Activated CD4-positive, alpha-beta T cell treated with anti-CD3 and anti-CD28 coated beads, Interleukin-2, Interleukin-4, amounts not matched to agents 100 ng/mL and 50 ng/mL, durations not matched to agents 16 hours and 8 hours (primary cell): ENCODE measurements around the gene TRMT61A.
A peak's percentile ranks its signal among the peaks of the same experiment; 100 is the strongest.

Experiments used
- DNase-seq: peaks from one replicate; pipeline ENCODE4 v3.0.0-alpha.2; 2020; ENCODE audit warnings: low spot score

TRMT61A gene

DNA sequence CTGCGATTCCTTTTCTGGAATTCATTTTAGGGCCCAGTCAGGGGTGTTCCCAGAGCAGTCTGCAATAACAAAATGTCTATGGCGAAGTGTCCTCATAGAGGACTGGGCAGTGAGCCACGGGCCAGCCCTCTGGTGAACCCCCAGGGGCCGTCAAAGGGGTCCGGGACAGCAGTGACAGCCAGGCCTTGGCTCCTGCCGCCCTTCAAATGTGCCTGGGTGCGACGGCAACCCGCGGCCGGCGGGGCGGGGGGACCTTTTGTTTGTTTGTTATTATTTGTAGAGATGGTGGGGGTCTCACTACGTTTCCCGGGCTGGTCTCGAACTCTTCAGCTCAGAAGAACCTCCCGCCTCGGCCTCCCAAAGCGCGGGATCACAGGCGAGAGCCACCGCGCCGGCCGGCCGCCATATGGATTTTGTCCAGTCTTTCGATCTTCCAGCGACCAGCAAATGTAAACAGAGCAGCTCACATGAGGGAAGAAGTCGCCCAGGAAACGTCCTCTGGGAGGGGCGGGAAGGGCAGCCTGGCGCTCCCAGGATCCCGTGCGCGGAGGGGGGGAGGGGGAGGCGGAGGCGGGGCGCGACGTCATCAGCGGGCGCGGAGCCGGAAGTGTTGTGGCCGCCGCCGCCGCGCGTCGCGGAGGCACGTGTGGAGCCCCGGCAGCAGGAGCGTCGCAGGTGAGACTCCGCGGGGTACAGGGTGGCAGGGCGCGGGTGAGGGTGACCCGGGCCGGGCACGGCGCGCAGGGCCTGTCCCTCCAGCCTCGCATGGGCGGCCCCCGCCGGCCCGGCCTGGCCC is at the start of gene TRMT61A:
Gene TRMT61A, plus strand, starts transcription at position 610 of the 796 bp plus-strand sequence. CDS start 783 bp downstream, outside the sequence.
- DNase-seq, result peak; percentile 73

DNA sequence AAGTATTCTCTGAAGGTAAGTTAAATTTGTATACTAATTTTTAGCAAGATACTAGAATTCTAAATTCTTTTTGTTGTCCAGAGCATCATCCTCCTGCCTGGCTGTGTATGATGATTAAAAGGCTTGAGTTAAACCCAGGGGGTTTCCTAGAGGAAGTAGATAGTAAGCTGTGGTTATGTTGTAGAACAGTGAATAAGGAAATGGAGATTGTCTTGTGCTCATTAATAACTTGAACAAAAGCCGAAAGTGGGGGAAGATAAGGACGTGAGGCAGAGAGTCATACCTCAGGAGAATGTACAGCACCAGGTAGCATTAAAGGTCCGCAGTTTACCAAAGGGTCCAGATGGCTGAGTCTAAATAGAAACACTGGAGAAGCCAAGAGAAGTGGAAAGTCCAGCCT is 48.4 kb upstream of the TRMT61A start:
- peak; percentile 25 for DNase-seq

DNA sequence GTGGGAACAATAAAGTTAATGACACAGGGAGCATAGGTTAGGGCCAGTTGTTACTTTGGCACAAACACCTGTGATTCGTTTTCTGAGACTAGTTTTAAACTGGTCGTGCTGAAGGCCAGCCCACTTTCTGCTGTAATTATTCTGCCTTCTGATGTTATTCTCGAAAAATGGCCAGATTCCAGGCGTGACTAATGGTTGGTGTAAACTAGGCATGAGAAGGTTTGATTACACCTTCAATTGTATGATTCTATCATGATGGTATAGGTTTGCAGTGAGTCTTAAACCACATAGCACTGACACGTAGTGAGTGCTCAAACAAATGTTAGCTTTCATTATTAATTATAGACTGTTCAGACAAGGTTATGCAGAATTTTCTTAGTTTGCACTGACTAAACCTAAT is 45.4 kb upstream of the TRMT61A start:
- DNase-seq, result no peak

DNA sequence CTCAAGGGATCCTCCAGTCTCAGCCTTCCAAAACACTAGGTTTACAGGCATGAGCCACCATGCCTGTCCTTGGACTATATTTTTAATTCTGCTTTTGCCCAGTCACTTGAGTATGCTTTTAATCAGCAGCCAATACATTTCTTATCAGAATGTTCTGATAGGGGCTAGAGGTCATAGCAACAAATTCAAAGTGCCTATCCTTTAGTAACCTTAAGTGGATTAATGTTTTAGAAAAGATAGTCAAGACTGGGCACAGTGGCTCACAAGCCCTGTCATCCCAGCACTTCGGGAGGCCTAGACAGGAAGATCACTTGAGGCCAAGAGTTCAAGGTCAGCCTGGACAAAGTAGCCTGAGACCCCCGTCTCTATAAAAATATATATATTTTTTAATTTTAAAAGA is 43.5 kb upstream of the TRMT61A start:
- no peak for DNase-seq

DNA sequence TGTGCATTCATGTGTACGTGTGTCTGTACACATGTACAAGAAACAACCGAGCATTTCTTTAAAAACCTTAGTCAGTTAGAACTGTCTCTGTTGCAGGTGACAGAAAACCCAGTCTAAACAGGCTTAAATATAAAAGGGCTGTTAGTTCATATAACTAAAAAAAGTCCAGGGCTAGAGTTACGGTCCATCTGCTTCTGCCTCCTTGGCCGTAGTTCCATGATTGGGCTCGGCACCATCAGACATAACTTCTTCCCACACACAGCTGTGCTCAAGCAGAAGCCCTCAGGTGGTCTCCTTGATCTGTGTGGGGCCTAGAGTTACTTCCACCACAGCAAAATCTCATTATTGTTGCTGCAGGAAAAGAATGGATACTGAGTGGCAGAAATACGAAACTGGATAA is 40.9 kb upstream of the TRMT61A start:
- DNase-seq, result no peak

DNA sequence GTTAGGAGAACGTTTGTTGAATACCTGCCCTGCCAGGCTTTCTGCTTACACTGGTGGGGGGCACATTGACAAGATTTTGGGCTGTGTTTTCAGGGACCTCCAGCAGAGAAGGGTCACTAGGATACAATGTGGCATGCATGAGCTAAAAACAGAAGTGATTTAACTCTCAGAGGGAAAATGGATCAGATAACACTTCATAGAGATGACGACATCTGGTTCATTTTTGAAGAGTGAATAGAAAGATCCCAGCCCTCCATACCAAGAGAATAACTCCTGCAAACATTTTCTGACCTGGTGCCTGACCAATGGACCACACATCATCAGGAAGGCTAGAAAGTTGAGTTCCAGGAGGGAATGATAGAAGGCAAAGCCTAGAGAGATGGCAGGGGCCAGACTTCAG is 40.0 kb upstream of the TRMT61A start:
- DNase-seq, result no peak

DNA sequence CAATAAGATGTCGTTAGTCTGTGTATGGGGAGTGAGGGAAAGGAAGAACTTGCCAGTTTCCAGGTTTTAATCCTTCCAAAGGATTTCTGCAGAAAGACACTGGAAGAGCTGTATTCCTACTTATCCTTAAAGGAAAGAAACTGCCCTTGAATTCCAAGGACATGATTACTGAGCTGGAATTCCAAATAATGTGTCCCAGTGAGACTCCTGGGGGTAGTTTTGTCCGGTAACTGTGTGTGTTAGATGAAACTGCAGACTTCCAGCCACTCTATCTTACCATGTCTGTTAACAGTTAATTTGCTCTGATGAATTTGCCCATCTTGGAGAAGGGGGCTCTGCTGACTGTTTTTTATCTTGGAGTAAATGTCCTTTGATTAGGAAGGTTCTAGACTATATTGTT is 39.4 kb upstream of the TRMT61A start:
- no peak for DNase-seq

DNA sequence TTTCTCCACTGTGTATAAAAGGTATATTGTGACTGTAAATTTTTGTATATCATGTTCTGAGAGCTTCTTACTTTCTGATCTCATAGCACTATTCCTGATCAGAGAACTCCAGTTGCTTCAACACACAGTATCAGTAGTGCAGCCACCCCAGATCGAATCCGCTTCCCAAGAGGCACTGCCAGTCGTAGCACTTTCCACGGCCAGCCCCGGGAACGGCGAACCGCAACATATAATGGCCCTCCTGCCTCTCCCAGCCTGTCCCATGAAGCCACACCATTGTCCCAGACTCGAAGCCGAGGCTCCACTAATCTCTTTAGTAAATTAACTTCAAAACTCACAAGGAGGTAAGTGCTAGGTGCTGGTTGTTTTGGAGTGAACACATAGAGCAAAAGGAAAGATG is 37.3 kb upstream of the TRMT61A start:
- DNase-seq, result no peak

DNA sequence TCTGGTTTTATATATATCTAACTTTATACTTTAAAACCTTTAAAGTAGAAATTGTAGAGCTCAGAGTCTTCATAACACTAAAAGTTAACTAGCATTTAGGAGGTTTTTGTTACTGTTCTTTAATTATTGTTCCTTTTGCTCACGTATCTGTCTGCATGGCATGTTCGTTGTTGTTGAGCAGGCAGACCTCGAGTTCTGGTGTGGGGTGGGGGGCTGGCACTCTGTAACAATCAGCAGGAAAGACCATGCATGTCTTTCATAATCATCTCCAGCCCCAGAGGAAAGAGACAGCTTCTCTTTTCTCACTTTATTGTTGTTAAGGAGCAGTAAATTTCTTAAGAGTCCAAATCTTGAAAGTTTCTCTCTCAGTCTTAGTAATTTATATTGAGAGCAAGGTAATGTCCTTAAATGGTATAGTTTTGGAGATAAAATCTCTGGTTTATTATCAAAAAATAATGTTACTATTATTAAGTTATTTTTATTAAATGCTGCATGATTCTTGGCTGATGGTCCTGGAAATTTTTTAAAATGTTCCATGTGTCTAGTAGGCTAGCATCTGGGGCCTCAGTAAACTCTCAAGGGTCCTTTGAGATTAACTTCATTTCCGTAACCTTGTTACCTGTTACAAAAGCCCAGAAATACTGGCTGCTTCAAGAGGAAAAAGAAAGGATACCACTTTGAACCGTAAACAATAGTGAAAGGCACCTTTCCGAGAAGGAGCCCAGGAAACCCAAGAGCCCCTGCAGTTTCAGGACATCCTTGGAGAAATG is 36.7 kb upstream of the TRMT61A start:
- DNase-seq, result no peak

DNA sequence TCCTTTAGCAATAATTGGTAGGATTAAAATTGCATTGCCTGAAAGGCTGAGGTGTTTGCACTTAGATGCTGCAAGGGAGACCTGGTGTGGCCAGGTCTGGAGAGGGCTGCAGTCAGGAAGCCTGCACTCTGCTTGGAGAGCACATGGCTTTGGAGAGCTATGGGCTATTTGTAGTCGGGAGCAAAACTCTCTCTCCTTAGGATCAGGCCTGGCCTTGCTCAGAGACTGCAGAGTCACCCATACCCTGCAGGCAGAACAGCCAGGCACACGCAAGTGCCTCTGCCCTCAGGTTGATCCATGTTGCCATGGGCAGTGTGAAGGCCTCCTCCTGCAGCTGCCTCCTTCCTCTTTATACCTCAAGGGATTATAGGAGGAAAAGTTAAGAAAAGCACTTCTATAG is 33.1 kb upstream of the TRMT61A start:
- DNase-seq, result no peak

DNA sequence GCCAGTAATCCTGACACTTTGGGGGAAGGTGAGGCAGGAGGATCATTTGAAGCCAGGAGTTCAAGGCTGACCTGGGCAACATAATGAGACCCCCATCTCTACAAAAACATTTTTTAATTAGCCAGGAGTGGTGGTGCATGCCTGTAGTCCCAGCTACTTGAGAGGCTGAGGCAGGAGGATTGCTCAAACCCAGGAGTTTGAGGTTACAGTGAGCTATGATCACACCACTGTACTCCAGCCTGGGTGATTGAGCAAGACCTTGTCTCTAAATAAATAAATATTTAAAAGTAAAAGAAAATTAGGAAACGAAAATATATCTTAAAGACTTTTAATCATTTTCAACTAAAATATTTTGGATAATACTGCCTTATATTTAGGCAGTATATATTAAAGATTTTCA is 32.2 kb upstream of the TRMT61A start:
- DNase-seq, result no peak

DNA sequence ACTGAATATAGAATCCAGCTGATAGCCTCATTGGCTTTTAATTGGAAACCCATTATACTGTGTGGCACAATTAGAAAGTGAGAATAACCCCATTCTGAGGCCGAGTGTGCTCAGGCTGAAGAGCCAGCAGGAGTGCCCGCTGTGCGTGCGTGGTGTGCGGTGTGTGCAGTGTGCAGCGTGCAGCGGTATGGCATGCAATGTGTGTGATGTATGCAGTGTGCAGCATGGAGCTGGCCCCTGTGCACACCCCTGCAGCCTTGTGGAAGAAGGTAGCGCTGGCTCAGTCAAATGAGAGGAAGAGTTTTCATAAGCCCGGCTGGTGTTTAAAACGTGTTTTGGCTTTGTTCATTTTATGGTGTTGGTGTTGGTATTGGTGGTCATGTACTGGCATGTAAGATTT is 29.3 kb upstream of the TRMT61A start:
- no peak for DNase-seq

DNA sequence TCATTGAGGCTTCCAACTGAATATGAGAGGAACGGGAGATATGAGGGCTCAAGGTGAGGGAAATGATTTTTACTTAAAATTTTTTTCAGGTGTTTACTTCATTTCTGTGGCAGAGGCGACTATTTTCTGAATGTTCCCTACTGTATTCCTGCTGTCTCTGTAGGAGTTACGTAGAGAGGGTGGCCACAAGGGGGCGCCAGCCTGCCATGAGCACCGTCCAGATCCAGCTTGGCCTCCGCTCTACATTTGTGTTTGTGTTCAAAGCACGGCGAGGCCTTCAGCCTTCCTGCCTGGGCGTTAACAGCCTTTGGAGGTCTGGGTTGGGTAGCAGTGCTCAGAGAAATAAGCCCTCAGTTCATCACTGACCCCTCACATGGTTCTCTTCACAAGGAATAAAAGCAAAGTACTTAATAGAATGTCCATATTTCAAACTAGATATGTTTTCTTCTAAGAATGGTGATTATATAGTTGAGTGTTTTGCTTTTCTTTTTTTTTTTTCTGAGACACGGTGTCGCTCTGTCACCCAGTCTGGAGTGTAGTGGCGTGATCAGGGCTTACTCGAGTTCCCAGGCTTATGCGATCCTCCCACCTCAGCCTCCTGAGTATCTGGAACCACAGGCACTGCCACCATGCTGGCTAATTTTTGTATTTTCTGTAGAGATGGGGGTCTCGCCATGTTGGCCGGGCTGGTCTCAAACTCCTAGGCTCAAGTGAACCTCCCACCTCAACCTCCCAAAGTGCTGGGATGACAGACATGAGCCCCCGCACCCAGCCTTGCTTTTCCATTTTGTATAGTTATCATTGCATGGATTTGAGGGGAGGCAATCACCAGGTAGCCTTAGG is 28.6 kb upstream of the TRMT61A start:
- DNase-seq, result peak; percentile 77

DNA sequence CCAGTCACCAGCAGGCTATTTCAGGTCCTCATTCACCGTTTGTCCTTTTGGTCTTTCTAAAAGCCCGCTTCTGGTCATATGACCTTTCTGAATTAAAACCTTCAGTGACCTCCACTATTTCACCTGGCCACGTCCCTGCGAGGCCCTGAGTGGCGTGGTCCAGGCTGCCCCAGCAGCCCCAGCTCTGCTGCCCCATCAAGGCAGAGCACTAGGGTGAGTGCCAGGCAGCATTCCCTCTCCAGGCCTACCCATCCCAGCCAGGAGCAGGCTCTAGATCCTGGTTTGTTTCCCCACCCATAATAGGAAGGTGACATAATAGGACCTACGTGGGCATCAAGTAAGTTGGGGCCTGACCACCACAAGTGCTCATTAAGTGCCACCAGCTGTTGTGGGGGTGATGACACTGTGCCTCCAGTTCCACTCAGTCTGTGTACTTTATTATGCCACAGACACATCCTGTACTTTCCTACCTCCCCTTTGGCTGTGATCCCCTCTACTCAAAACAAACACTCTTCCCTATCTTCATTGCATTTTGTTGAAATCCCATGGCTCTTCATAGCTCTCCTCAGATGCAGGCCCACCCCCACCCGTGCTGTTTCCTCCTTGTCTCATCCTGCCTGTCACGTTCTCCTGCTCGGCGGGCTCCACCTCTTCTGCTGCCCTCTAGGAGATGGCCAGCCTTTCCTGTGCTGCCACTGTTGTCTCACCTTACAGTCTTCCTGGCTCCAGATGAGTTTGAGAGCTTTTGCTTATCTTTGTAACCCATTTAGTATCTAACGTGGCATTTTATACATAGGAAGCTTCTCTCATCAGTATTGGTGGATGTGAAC is 27.7 kb upstream of the TRMT61A start:
- DNase-seq, result no peak

DNA sequence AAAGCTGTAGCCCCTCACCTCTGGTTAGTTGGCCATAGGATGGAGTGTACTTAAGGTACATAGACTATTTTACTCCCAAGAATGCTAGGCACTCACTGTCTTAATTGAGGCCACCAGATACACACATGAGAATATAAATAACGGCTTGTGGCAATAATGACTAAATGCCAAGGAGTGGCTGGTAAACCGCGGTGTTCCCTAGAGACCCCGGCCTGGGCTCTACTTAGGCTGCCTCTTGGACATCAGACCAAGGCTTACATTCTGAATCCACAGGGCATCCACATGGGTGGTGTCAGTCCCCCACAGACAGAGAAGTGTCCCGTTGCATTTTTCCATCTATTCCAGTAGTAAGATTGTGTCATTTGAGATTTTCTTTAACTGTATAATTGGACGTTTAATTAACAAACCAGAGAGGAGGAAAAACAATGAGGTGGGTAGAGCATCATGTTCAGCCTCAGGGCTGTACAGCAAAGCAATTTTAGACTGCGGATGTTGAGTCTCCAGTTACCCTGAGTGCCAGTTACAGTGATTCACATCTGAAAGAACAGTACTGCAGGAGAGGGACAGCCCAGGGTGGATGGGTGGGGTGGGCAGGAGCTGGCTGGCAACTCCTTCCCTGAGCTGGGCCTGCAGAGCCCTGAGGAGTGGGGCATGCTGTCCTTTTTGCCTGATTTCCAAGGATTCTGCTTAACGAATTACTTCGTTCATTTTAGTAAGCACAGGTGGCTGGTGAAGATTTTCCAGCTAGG is 26.9 kb upstream of the TRMT61A start:
- no peak for DNase-seq

DNA sequence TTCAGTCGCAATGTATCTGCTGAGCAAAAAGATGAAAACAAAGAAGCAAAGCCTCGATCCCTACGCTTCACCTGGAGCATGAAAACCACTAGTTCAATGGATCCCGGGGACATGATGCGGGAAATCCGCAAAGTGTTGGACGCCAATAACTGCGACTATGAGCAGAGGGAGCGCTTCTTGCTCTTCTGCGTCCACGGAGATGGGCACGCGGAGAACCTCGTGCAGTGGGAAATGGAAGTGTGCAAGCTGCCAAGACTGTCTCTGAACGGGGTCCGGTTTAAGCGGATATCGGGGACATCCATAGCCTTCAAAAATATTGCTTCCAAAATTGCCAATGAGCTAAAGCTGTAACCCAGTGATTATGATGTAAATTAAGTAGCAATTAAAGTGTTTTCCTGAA is 26.1 kb upstream of the TRMT61A start:
- DNase-seq, result no peak

DNA sequence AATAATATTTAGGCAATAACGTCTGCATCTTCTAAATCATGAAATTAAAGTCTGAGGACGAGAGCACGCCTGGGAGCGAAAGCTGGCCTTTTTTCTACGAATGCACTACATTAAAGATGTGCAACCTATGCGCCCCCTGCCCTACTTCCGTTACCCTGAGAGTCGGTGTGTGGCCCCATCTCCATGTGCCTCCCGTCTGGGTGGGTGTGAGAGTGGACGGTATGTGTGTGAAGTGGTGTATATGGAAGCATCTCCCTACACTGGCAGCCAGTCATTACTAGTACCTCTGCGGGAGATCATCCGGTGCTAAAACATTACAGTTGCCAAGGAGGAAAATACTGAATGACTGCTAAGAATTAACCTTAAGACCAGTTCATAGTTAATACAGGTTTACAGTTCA is 25.7 kb upstream of the TRMT61A start:
- no peak for DNase-seq

DNA sequence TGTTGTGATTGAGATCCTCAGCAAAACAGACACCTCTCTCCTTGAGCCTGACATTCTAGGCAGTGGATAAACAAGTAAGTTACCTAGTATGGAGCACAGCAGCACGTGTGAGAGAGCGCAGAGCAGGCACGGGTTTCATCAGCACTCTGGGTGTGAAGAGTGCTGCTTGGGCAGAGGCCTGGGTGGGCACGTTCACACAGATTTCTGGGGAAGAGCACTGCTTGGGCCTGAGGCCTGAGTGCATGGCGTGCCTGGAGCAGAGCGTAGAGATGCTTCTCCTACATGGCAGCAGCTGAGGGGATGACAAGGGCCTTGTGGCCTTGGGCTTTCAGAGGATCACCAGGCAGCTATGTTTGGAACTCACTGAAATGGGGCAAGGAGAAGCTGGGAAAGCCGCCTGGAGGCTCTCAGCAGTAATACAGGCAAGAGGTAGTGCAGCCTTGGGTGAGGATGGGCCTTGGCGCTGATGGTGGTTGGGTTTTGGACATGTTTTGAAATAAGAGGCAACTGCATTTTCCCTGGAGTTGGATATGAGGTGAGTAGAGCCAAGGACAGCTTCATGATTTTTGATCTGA is 23.9 kb upstream of the TRMT61A start:
- no peak for DNase-seq

DNA sequence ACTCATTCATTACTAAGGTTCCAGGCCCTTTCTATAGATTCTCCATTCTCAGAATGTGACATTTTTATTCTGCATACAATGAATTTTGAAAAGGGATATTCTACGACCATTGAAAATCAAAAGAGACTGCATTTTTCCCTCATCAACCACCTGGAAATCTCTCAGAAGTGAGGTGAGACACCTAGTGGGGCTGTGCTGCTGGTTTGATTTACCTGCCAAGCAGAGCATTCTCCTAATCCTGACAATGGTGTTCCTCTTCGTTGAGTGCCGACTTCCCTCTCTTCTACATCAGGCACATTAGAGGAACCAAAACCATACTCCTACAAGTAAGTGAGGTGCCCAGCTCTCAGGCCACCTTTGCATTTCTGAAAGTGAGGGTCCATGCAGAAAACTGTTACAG is 21.2 kb upstream of the TRMT61A start:
- DNase-seq, result no peak

DNA sequence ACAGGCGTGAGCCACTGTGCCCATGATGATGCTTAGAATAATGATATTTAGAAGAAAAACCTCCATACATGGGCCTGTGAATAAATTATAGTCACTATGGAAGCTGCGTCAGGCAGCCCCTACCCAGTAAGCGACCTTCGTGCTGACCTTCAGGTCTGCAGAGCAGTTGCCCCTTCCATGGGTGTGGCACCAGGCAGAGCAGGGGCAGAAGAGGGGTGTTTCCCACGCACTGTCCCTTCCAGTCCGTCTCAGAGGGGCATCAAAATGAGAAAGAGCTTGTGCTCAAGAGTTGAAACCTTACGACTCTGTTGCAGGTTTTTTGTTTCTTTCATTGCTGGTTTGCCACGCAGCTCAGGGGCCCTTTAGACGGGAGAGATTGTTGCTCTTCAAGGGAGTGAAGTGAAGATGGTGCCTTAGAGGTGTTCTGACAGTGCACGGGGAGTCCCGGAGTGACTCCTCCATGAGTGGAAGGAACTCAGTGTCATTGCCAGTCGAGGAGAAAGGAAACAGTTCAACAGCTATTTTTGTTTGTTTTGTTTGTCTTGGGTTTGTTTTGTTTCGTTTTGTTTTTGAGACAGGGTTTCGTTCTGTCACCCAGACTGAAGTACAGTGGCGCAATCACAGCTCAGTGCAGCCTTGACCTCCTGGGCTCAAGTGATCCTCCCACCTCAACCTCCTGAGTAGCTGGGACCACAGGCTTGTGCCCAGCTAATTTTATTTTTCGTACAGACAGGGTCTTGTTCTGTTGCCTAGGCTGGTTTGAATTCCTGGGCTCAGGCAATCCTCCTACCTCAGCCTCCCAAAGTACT is 20.3 kb upstream of the TRMT61A start:
- no peak for DNase-seq
